ENCODE measurements around the gene MRPS27.

The MRPS27 gene

DNA sequence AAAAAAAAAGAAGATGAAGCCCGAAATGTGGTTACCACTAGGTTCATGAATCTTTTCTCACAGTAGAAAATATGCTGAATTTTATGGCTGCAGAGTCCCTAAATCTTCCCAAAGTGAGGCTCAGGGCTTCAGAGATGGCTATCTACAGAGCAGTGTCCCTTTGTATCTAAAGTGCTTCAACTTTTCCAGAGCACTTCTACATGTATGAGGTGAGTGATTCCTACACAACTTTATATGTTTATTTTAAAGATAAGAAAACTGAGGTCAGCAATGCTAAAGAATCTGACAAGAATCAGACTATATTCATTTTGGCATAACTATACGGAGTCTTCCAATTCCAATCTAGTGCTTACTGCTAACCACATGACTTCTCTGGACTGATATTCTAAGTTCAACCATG, 53.2 kb downstream of the MRPS27 start:
- H3K27ac ChIP-seq (ENCODE audit: low read length) = no peak overlapping the region
- no peak overlapping the region for H3K4me3 ChIP-seq (ENCODE audit: low read length)
- WGBS (ENCODE audit: insufficient coverage, insufficient read length) = no CpG with 5 or more reads among the region's 2 CpGs
- no peaks in the 10 kb centered on the region for H3K27me3 ChIP-seq (ENCODE audit: control insufficient read depth, insufficient read depth, low read length)
- DNase-seq (ENCODE audit: low read depth, low spot score) = no peak
- no peaks in the 10 kb centered on the region for H3K9me3 ChIP-seq (ENCODE audit: control insufficient read depth, insufficient read depth, low read length)
- no peaks in the 10 kb centered on the region; the same call in 1 of the 2 replicates for H3K4me1 ChIP-seq (ENCODE audit: control insufficient read depth, insufficient read depth, low read length)
- no peaks in the 10 kb centered on the region for H3K36me3 ChIP-seq (ENCODE audit: control insufficient read depth, insufficient read depth, low read length)

DNA sequence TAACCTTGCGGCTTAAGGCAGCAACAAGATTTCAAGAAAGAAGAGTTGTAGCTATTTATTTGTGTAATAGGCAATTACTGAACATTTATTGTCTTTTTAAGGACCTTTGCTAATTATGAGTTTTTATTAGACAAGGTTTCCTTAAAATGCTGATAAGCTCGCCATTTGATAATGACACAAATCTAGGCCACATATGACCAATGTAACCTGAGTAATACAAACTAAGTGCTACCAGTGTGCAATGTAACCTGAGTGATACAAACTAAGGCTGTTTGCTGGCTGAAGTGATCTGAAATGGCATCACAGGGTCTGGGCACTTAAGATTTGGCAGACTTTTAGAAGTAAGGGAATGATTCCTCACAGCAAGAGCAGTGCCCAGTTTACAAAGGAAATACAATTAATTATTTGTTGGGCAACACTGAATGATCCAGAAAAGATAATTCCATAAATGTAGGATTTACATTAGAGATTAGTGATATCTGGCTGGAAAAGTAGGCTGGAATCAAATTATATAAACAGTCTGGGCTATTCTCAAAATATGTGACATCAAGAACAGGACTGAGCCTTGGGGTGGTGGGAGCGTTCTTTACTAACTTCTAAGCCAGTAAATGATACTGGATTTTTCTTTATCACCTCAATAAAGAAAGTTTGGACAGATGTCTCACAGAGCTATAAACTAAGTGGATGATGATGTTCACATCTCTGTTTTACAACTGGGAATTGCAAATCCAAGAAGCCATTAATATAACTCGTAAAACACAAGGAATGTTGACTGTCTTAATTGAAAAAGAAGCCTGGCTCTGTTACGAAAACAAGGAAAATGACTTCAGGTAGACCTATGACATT, 54.8 kb downstream of the MRPS27 start:
- no peak for DNase-seq (ENCODE audit: low read depth, low spot score)
- Histone ChIP-seq H3K4me1 (ENCODE audit: control insufficient read depth, insufficient read depth, low read length) (no peaks in the 10 kb centered on the region; the same call in 1 of the 2 replicates), H3K36me3 (ENCODE audit: control insufficient read depth, insufficient read depth, low read length) (no peaks in the 10 kb centered on the region), H3K9me3 (ENCODE audit: control insufficient read depth, insufficient read depth, low read length) (no peaks in the 10 kb centered on the region), H3K27ac (ENCODE audit: low read length) (no peak overlapping the region), H3K27me3 (ENCODE audit: control insufficient read depth, insufficient read depth, low read length) (no peaks in the 10 kb centered on the region), H3K4me3 (ENCODE audit: low read length) (no peak overlapping the region)
- WGBS (ENCODE audit: insufficient coverage, insufficient read length) = no CpG with 5 or more reads among the region's 5 CpGs

DNA sequence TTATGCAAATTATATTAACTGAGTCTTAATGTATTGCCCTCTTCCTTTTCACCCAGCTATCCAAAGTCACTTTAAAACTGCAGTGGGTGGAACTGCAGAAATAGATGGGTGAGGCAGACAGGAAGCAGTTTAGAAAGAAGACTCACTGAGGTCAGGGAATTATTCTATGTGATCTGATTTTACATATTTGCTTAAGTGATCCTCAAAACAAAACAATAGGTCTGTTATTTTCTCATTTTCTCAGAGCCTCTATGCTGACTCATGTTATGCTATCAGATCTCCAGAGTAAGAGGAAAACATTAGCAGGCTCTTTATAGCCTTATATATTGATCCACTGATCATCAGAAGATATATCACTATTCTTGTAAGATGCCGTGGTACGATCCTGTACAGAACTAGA, 63.5 kb downstream of the MRPS27 start:
- DNase-seq (ENCODE audit: low read depth, low spot score) = no peak
- no peak overlapping the region for H3K27ac ChIP-seq (ENCODE audit: low read length)
- no CpG with 5 or more reads among the region's 2 CpGs for WGBS (ENCODE audit: insufficient coverage, insufficient read length)
- H3K4me1 ChIP-seq (ENCODE audit: control insufficient read depth, insufficient read depth, low read length) = no peaks in the 10 kb centered on the region
- no peaks in the 10 kb centered on the region for H3K27me3 ChIP-seq (ENCODE audit: control insufficient read depth, insufficient read depth, low read length)
- H3K9me3 ChIP-seq (ENCODE audit: control insufficient read depth, insufficient read depth, low read length) = no peaks in the 10 kb centered on the region
- no peaks in the 10 kb centered on the region for H3K36me3 ChIP-seq (ENCODE audit: control insufficient read depth, insufficient read depth, low read length)
- H3K4me3 ChIP-seq (ENCODE audit: low read length) = no peak overlapping the region

DNA sequence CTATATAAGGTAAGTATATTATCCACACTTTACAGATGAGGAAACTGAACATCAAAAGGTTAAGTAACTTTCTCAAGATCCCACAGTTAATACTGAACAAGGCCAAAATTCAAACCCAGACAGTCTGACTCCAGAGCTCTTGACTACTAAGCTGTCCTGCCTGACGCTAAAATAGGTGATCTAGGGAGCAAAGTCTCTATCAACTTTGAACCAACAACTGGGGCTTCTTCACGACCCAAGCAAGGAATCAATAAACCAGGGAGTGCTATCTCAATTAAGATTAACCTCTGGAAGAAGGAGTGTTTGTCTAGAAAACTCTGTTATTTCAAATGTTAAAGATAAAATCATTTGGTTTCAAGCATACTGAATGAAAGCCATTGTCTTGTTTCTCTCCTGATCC, 64.4 kb downstream of the MRPS27 start:
- Histone ChIP-seq H3K4me3 (ENCODE audit: low read length) (no peak overlapping the region), H3K9me3 (ENCODE audit: control insufficient read depth, insufficient read depth, low read length) (no peaks in the 10 kb centered on the region), H3K27ac (ENCODE audit: low read length) (no peak overlapping the region), H3K4me1 (ENCODE audit: control insufficient read depth, insufficient read depth, low read length) (no peaks in the 10 kb centered on the region), H3K36me3 (ENCODE audit: control insufficient read depth, insufficient read depth, low read length) (no peaks in the 10 kb centered on the region), H3K27me3 (ENCODE audit: control insufficient read depth, insufficient read depth, low read length) (no peaks in the 10 kb centered on the region)
- no CpG with 5 or more reads among the region's 2 CpGs for WGBS (ENCODE audit: insufficient coverage, insufficient read length)
- no peak for DNase-seq (ENCODE audit: low read depth, low spot score)

DNA sequence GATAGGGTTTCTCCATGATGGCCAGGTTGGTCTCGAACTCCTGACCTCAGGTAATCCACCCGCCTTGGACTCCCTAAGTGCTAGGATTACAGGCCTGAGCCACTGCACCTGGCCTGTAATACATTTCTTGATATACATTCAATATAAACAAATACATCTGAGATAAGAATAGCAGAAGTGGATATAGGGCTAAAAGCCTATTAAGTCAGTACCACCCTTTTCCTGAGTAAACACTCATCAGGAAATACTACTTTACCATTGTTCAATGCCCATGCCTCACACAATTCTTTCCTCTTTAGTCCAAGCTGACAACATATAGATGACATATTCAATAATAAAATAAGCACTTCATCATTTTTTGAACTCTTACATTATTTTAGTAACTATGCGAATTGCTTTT, 64.8 kb downstream of the MRPS27 start:
- no CpG with 5 or more reads among the region's 3 CpGs for WGBS (ENCODE audit: insufficient coverage, insufficient read length)
- H3K36me3 ChIP-seq (ENCODE audit: control insufficient read depth, insufficient read depth, low read length) = no peaks in the 10 kb centered on the region
- H3K27me3 ChIP-seq (ENCODE audit: control insufficient read depth, insufficient read depth, low read length) = no peaks in the 10 kb centered on the region
- H3K4me3 ChIP-seq (ENCODE audit: low read length) = no peak overlapping the region
- H3K27ac ChIP-seq (ENCODE audit: low read length) = no peak overlapping the region
- H3K9me3 ChIP-seq (ENCODE audit: control insufficient read depth, insufficient read depth, low read length) = no peaks in the 10 kb centered on the region
- no peak for DNase-seq (ENCODE audit: low read depth, low spot score)
- H3K4me1 ChIP-seq (ENCODE audit: control insufficient read depth, insufficient read depth, low read length) = no peaks in the 10 kb centered on the region

DNA sequence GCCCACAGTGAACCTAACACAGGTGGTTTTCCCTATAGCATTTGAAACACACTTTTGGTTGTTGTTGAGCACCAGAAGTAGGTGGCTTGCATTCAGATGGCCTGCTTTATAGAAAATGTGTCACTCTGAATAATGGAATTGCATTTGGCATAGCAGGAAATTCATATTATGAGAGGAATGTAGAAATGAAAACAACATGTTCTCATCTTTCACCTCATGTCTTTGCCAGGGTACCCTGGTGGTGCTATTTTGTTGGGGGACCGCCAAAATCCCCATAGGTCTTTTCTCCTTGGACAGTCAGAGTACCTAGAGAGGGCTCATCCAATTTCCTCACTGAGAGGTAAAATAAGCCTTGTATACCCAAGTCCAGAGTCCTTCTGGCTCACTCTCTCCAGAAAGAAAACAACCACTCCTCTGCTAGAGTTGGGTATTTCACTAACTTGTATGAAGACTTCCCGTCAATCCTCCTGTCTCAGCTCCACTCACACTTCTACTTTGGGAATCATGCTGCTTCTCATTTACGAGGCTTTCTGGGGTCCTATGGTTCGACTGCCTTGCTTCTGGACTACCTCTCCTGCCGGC, 67.4 kb downstream of the MRPS27 start:
- no peaks in the 10 kb centered on the region for H3K36me3 ChIP-seq (ENCODE audit: control insufficient read depth, insufficient read depth, low read length)
- no peak for DNase-seq (ENCODE audit: low read depth, low spot score)
- H3K27ac ChIP-seq (ENCODE audit: low read length) = no peak overlapping the region
- H3K4me3 ChIP-seq (ENCODE audit: low read length) = no peak overlapping the region
- H3K27me3 ChIP-seq (ENCODE audit: control insufficient read depth, insufficient read depth, low read length) = no peaks in the 10 kb centered on the region
- WGBS (ENCODE audit: insufficient coverage, insufficient read length) = no CpG with 5 or more reads among the region's 5 CpGs
- H3K9me3 ChIP-seq (ENCODE audit: control insufficient read depth, insufficient read depth, low read length) = no peaks in the 10 kb centered on the region
- H3K4me1 ChIP-seq (ENCODE audit: control insufficient read depth, insufficient read depth, low read length) = 0 out of 2 replicates have a peak, but pooled peaks cover 2% of the 10 kb centered on the region

DNA sequence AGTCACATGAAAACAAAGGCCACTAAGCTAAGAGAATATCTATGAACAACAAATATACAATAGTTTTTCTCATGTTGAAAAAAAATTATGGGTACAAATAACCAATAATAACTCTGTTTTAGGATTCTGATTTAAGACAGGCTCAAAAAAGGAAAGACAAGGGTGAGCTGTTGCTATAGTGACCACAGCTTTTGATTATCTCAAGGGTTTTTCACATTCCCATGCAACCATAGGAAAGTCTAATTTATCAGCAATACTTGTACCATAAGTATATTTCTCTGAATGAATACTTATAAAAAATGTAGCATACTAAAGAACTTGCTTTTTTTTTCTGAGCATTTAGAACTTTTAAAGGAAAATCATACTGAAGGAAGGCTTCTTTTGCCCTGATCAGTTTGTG, 68.0 kb downstream of the MRPS27 start:
- H3K4me3 ChIP-seq (ENCODE audit: low read length) = no peak overlapping the region
- H3K36me3 ChIP-seq (ENCODE audit: control insufficient read depth, insufficient read depth, low read length) = no peaks in the 10 kb centered on the region
- H3K27ac ChIP-seq (ENCODE audit: low read length) = no peak overlapping the region
- H3K4me1 ChIP-seq (ENCODE audit: control insufficient read depth, insufficient read depth, low read length) = 0 out of 2 replicates have a peak, but pooled peaks cover 2% of the 10 kb centered on the region
- DNase-seq (ENCODE audit: low read depth, low spot score) = no peak
- H3K27me3 ChIP-seq (ENCODE audit: control insufficient read depth, insufficient read depth, low read length) = no peaks in the 10 kb centered on the region
- H3K9me3 ChIP-seq (ENCODE audit: control insufficient read depth, insufficient read depth, low read length) = no peaks in the 10 kb centered on the region

DNA sequence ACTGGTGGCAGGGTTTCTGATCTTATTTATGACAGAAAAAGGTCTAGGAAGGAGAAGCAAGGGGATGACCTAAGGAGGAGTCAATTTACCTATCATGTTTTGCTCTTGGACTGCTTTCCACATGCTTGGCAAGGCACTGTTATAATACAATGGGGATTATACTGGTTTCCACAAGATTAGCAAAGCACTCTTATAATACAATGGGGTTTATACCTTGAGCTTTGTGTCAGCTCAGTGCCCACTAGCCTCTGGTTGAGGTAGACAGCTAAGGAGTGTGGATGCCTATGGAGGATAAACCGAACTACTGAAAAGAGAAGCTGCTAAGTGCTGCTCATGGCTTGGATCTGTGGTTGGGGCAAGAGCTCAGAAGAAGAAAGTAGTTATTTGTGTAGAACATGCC, 68.7 kb downstream of the MRPS27 start:
- Histone ChIP-seq H3K27ac (ENCODE audit: low read length) (no peak overlapping the region), H3K27me3 (ENCODE audit: control insufficient read depth, insufficient read depth, low read length) (no peaks in the 10 kb centered on the region), H3K36me3 (ENCODE audit: control insufficient read depth, insufficient read depth, low read length) (no peaks in the 10 kb centered on the region), H3K4me3 (ENCODE audit: low read length) (no peak overlapping the region), H3K9me3 (ENCODE audit: control insufficient read depth, insufficient read depth, low read length) (no peaks in the 10 kb centered on the region), H3K4me1 (ENCODE audit: control insufficient read depth, insufficient read depth, low read length) (0 out of 2 replicates have a peak, but pooled peaks cover 2% of the 10 kb centered on the region)
- no CpG with 5 or more reads among the region's 1 CpG for WGBS (ENCODE audit: insufficient coverage, insufficient read length)
- DNase-seq (ENCODE audit: low read depth, low spot score) = no peak

DNA sequence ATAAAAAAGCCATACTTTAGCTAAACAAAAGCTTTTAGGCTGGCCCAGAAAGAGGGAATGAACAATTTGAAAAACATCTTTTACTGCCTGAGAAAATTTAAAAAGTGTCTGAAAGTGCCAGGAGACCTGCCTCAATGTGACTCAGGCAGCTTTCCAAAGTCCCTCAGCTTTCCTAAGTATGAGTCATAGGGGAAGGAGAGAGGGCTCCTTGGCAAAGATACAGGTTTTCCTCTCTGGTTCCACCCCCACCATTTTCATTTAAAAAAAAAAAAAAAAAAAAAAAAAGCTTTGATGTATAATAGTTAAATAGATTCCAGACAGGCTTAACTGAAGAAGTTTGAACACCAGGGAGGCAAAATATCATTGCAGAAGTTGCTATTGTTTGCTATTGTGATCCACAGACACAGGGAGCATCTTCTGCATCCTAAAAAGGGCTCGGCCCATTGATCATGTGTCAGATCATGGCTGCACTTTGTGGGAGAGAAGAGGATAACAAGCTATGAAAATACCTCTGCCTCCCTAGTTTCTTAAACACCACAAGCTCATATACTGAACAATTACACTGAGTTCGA, 71.5 kb downstream of the MRPS27 start:
- H3K36me3 ChIP-seq (ENCODE audit: control insufficient read depth, insufficient read depth, low read length) = no peaks in the 10 kb centered on the region
- 0 out of 2 replicates have a peak, but pooled peaks cover 2% of the 10 kb centered on the region for H3K4me1 ChIP-seq (ENCODE audit: control insufficient read depth, insufficient read depth, low read length)
- H3K9me3 ChIP-seq (ENCODE audit: control insufficient read depth, insufficient read depth, low read length) = no peaks in the 10 kb centered on the region
- no peak overlapping the region for H3K27ac ChIP-seq (ENCODE audit: low read length)
- H3K27me3 ChIP-seq (ENCODE audit: control insufficient read depth, insufficient read depth, low read length) = no peaks in the 10 kb centered on the region
- no peak for DNase-seq (ENCODE audit: low read depth, low spot score)
- no CpG with 5 or more reads among the region's 2 CpGs for WGBS (ENCODE audit: insufficient coverage, insufficient read length)
- no peak overlapping the region for H3K4me3 ChIP-seq (ENCODE audit: low read length)

DNA sequence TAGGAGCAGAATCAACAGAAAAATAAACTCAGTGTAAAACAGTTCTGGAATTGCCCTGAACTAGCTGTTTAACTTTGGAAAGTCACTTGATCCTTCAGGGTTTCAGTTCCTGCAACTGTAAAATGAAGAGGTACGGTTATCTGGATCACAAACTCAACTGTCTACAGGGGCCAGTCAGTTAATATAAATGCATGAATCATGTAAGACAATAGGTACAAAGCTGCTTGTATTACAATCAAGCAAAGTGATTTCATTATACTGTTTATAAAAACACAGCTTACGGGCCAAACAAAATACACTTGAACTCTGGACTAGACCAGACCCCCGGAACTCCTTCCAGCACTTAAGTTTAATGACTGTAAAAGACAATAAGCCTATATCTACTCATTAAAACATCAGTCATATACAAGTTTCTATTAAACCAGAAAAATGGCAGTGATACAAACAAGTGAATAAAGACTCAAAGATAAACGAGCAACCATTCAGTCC, 73.0 kb downstream of the MRPS27 start:
- H3K27me3 ChIP-seq (ENCODE audit: control insufficient read depth, insufficient read depth, low read length) = no peaks in the 10 kb centered on the region
- no peak for DNase-seq (ENCODE audit: low read depth, low spot score)
- H3K4me1 ChIP-seq (ENCODE audit: control insufficient read depth, insufficient read depth, low read length) = peaks cover 5% of the 10 kb centered on the region; the same call in 1 of the 2 replicates
- no peaks in the 10 kb centered on the region for H3K9me3 ChIP-seq (ENCODE audit: control insufficient read depth, insufficient read depth, low read length)
- H3K36me3 ChIP-seq (ENCODE audit: control insufficient read depth, insufficient read depth, low read length) = no peaks in the 10 kb centered on the region
- no peak overlapping the region for H3K27ac ChIP-seq (ENCODE audit: low read length)
- WGBS (ENCODE audit: insufficient coverage, insufficient read length) = no CpG with 5 or more reads among the region's 4 CpGs
- H3K4me3 ChIP-seq (ENCODE audit: low read length) = no peak overlapping the region
